OCI-LY3 (cell line): ENCODE measurements around the gene KLHL33.

Experiments
- H2AFZ ChIP-seq: fragments of 200-600, 300-600 bp; shearing (Covaris generic); 2 replicates; pipeline ENCODE4 v1.6.0; 2014; ENCODE audit warnings: antibody characterized with exemption, low read depth, low read length
- H3K27ac ChIP-seq: fragments of 200-600, 300-600 bp; sonication (generic); 2 replicates; pipeline ENCODE4 v1.5.1; 2014; ENCODE audit warnings: mild to moderate bottlenecking, low read length, moderate library complexity, mixed read lengths
- H3K27me3 ChIP-seq: fragments of 200-600, 300-600 bp; sonication (generic); 2 replicates; pipeline ENCODE4 v1.6.1; 2014; ENCODE audit warnings: low read depth, low read length, mixed read lengths
- H3K36me3 ChIP-seq: fragments of 200-600, 300-600 bp; sonication (generic); replicated peaks from 2 replicates; pipeline ENCODE3; 2014; ENCODE audit warnings: low read depth, low read length, mixed read lengths
- H3K4me1 ChIP-seq: fragments of 300-600, 200-600 bp; sonication (generic); 2 replicates; pipeline ENCODE4 v1.6.1; 2014; ENCODE audit warnings: low read length, mixed read lengths
- H3K4me2 ChIP-seq: fragments of 200-600, 300-600 bp; sonication (generic); 2 replicates; pipeline ENCODE4 v1.6.1; 2014; ENCODE audit warnings: low read length, mixed read lengths
- H3K4me3 ChIP-seq: fragments of 300-600, 200-600 bp; sonication (generic); 2 replicates; pipeline ENCODE4 v1.5.1; 2014; ENCODE audit warnings: antibody characterized with exemption, mild to moderate bottlenecking, low read length, moderate library complexity
- H3K79me2 ChIP-seq: fragments of 300-600, 200-600 bp; shearing (Covaris generic); 2 replicates; pipeline ENCODE4 v1.6.1; 2014; ENCODE audit warnings: mild to moderate bottlenecking, low read length, mixed read lengths
- H3K9ac ChIP-seq: fragments of 300-600, 200-600 bp; shearing (Covaris generic); 2 replicates; pipeline ENCODE4 v1.6.0; 2014; ENCODE audit warnings: mild to moderate bottlenecking, low read length, moderate library complexity
- H3K9me3 ChIP-seq: fragments of 200-600, 300-600 bp; shearing (Covaris generic); 2 replicates; pipeline ENCODE4 v1.6.1; 2014; ENCODE audit warnings: low read length, mixed read lengths; ENCODE audit not compliant: insufficient read depth
- H4K20me1 ChIP-seq: fragments of 200-600, 300-600 bp; sonication (generic); 2 replicates; pipeline ENCODE4 v1.6.1; 2016; ENCODE audit warnings: low read length, mixed read lengths; ENCODE audit not compliant: insufficient read depth
- EZH2phosphoT487 ChIP-seq: fragments of 200-600 bp; shearing (Covaris generic); IDR thresholded peaks from 2 replicates; pipeline ENCODE4 v1.6.1; 2018; ENCODE audit warnings: antibody characterized with exemption, mixed run types, low read depth
- TF ChIP-seq, protein P1 (sequence below): fragments of 200-600, 300-600 bp; sonication (generic); IDR thresholded peaks from 2 replicates; pipeline ENCODE4 v1.5.1; 2014; ENCODE audit warnings: antibody characterized with exemption, low read length, low read depth

Gene KLHL33

DNA sequence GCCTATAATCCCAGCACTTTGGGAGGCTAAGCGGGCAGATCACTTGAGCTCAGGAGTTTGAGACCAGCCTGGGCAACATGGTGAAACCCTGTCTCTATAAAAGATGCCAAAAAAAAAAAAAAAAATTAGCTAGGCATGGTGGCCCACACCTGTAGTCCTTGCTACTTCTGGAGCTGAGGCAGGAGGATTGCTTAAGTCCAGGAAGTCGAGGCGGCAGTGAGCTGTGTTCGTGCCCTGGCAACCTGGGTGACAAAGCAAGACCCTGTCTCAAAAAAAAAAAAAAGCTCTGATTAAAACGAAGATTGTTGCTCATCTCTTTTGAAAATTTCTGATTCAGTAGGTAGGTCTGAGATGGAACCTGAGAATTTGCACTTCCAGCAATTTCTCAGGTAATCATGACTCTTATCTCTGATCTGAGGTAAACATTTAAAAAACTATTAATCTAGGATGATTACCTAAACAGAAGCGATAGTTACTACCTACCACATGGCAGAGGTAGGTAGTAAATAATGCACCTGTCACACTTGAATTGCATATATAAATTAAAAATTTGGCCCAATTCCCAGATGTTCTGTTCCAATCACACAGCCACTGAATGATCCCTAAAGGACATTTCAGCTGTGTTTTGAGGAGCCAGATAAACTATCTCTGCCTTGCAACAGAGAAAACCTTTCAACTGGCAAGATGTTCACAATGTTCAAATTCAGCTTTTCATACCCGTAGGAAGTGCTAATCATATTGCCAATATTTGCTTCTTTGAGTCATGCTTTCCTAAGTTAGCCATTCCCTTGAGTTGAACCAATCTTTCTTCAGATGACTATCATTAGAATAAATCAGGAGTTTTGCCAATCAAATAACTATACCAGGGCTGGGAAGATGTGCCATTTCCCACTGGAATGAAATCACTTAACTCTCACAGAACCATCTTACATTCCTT is 18.4 kb downstream of the KLHL33 start:
- Histone ChIP-seq H4K20me1 (no peaks in the 10 kb centered on the region), H3K4me3 (no peak overlapping the region), H3K79me2 (peaks cover 14% of the 10 kb centered on the region), H3K27ac (no peak overlapping the region), H2AFZ (no peak overlapping the region), H3K9me3 (no peaks in the 10 kb centered on the region), H3K9ac (no peak overlapping the region), H3K27me3 (no peaks in the 10 kb centered on the region), H3K4me2 (no peak overlapping the region), H3K4me1 (peaks cover 18% of the 10 kb centered on the region), H3K36me3 (no peaks in the 10 kb centered on the region)
- no peak for TF ChIP-seq EZH2phosphoT487
- TF ChIP-seq, protein P1, sequence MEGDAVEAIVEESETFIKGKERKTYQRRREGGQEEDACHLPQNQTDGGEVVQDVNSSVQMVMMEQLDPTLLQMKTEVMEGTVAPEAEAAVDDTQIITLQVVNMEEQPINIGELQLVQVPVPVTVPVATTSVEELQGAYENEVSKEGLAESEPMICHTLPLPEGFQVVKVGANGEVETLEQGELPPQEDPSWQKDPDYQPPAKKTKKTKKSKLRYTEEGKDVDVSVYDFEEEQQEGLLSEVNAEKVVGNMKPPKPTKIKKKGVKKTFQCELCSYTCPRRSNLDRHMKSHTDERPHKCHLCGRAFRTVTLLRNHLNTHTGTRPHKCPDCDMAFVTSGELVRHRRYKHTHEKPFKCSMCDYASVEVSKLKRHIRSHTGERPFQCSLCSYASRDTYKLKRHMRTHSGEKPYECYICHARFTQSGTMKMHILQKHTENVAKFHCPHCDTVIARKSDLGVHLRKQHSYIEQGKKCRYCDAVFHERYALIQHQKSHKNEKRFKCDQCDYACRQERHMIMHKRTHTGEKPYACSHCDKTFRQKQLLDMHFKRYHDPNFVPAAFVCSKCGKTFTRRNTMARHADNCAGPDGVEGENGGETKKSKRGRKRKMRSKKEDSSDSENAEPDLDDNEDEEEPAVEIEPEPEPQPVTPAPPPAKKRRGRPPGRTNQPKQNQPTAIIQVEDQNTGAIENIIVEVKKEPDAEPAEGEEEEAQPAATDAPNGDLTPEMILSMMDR, result no peak

DNA sequence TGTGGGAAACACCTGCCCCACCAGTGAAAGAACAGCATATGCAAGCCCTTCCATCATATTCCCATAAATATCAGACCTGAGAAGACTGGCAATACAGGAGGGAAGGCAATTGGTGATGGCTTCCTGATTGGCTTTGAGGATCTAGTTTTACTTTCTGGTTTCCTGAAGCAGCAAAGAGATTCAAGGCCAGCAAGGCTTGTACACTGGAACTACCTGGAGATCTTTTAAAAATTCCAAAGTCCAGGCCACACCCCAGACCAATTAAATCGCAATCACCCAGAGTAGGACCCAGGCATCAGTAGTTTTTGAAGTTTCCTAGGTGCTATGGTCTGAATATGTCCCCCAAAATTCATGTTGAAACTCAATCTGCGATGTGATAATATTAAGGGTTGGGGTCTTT is 19.7 kb downstream of the KLHL33 start:
- no peaks in the 10 kb centered on the region for H3K27me3 ChIP-seq
- no peaks in the 10 kb centered on the region for H4K20me1 ChIP-seq
- peaks cover 5% of the 10 kb centered on the region for H3K36me3 ChIP-seq
- peak overlapping the region; percentile 70 for H2AFZ ChIP-seq
- H3K79me2 ChIP-seq, result peaks cover 27% of the 10 kb centered on the region
- H3K4me3 ChIP-seq, result peak overlapping the region; percentile 43; the same call in 1 of the 2 replicates
- H3K4me1 ChIP-seq, result peaks cover 26% of the 10 kb centered on the region
- peak overlapping the region; percentile 26; the same call in 1 of the 2 replicates for H3K27ac ChIP-seq
- H3K4me2 ChIP-seq, result peak overlapping the region; percentile 71
- peak overlapping the region; percentile 51 for H3K9ac ChIP-seq
- no peaks in the 10 kb centered on the region for H3K9me3 ChIP-seq
- TF ChIP-seq EZH2phosphoT487, result no peak

DNA sequence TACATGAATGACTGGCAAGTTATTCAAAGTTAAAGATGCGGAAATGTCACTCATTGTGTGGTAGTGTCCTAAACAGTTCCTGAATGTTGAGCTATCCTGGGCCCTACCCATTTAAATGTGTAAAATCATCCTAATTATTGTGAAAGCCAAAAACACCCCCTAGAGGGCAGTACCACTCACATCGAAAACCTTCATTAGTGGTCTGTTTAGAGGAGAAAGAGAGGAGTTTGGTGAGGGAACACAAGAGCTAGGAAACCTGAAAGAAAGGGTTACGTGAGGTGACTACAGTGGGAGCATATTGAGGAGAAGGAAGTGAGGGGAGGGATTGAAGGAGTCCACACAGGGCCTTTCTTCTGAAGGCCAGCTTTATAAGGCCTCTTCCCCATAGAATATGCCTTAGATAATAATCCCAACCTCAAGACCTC is 20.2 kb downstream of the KLHL33 start:
- Histone ChIP-seq H3K27ac (peak overlapping the region; percentile 26; the same call in 1 of the 2 replicates), H3K4me3 (peak overlapping the region; percentile 43; the same call in 1 of the 2 replicates), H3K4me2 (peak overlapping the region; percentile 71), H3K9me3 (no peaks in the 10 kb centered on the region), H3K9ac (peak overlapping the region; percentile 51), H3K36me3 (peaks cover 5% of the 10 kb centered on the region), H3K79me2 (peaks cover 32% of the 10 kb centered on the region), H3K27me3 (no peaks in the 10 kb centered on the region), H2AFZ (peak overlapping the region; percentile 70), H4K20me1 (no peaks in the 10 kb centered on the region), H3K4me1 (peaks cover 26% of the 10 kb centered on the region)
- TF ChIP-seq, protein P1, result peak; percentile 77
- TF ChIP-seq EZH2phosphoT487, result no peak

DNA sequence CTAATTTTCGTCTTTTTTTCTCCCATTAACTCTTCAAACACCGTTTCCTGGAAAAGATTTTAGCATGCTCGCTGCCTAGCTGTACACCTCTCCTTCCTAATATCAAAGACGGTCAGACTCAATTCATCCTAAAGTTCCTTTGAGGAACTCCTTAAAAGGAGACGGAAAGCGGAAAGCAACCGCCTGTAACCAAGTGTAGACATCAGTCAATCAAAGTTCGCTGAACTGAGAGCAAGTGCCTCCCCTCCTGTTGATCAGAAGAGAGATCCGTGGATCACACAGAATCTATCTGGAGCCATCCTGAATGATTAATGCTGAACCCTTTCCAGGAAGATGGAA is 22.3 kb downstream of the KLHL33 start:
- Histone ChIP-seq H3K36me3 (peaks cover 5% of the 10 kb centered on the region), H2AFZ (peak overlapping the region; percentile 15; the same call in 1 of the 2 replicates), H3K9ac (peak overlapping the region; percentile 90), H3K4me1 (peaks cover 26% of the 10 kb centered on the region), H3K27me3 (no peaks in the 10 kb centered on the region), H3K27ac (peak overlapping the region; percentile 79), H3K4me3 (peak overlapping the region; percentile 80), H3K4me2 (peak overlapping the region; percentile 88), H3K79me2 (peaks cover 42% of the 10 kb centered on the region), H4K20me1 (peaks cover 7% of the 10 kb centered on the region), H3K9me3 (no peaks in the 10 kb centered on the region)
- TF ChIP-seq, protein P1, result no peak
- TF ChIP-seq EZH2phosphoT487, result no peak
